AG10803 (cell line): ENCODE results near the gene TMEM232.

Experiments
- DNase-seq: peaks from one replicate; pipeline ENCODE4 v3.0.0; 2010; ENCODE audit warnings: low read depth
- H3K4me3 ChIP-seq: 2 replicates; pipeline ENCODE4 v1.5.1; 2011; ENCODE audit warnings: mild to moderate bottlenecking, low read length, control low read depth
- TF ChIP-seq, protein P1 (sequence below): conservative IDR thresholded peaks from 2 replicates; pipeline ENCODE4 v1.5.1; 2011; ENCODE audit warnings: mild to moderate bottlenecking, low read length, control low read depth, inconsistent platforms

TMEM232 gene

DNA sequence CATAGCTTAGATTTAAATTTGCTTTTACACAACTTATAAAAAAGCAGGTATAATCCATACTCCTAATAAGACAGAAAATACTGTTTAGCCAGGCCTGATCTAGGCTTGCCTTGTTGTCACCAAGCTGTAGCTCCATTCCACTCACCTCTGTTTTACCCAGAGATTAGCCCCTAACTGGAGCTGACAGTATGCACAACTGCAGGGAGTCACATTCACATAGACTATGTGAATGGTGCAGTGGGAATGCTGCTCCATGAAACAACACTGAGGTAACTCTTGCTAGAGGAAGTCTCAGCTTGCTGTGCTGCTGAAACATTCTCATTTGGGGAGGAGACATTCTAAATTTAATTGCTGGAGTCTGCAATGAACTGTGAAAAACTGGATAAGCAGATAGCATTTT is 209.1 kb downstream of the TMEM232 start:
- no peak for DNase-seq
- TF ChIP-seq, protein P1, sequence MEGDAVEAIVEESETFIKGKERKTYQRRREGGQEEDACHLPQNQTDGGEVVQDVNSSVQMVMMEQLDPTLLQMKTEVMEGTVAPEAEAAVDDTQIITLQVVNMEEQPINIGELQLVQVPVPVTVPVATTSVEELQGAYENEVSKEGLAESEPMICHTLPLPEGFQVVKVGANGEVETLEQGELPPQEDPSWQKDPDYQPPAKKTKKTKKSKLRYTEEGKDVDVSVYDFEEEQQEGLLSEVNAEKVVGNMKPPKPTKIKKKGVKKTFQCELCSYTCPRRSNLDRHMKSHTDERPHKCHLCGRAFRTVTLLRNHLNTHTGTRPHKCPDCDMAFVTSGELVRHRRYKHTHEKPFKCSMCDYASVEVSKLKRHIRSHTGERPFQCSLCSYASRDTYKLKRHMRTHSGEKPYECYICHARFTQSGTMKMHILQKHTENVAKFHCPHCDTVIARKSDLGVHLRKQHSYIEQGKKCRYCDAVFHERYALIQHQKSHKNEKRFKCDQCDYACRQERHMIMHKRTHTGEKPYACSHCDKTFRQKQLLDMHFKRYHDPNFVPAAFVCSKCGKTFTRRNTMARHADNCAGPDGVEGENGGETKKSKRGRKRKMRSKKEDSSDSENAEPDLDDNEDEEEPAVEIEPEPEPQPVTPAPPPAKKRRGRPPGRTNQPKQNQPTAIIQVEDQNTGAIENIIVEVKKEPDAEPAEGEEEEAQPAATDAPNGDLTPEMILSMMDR = no peak
- H3K4me3 ChIP-seq = no peak overlapping the region

DNA sequence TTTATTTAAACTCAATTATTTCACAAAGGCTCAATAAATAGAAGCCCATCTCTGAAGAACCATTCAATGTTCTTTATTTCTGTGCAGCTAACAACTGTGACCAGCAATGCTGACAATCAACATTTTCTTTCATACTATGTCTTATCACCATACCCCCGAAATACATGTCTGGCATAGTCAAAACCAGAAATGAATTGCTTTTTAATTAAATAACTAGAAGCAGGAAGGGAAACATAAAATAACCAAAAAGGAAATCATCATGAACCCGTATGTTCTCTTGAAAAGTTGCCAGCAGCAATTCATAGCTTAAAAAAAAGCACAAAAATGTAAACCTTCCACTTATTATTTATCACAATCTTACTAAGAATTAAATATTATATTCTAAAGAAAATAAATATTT is 212.4 kb downstream of the TMEM232 start:
- H3K4me3 ChIP-seq = no peak overlapping the region
- DNase-seq = no peak
- TF ChIP-seq, protein P1 = no peak

DNA sequence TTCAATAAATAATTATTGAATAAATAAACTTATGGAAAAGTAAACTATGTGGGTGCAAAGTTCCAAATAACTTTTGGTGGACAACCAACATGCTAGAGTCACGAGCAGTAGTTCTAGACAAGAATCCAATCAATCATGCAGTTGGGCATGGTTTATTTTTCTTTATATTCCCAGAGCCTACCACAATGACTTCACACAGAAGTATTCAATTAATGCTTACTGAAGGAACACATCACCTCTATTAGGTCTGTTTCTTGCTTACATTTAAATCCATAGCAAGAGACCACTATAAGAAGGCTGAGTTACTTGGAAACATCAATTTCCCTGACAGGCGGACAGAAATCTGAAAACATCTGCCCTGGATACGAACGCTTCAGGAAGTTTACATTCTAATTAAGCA is 214.2 kb downstream of the TMEM232 start:
- DNase-seq = no peak
- no peak overlapping the region for H3K4me3 ChIP-seq
- TF ChIP-seq, protein P1 = no peak

DNA sequence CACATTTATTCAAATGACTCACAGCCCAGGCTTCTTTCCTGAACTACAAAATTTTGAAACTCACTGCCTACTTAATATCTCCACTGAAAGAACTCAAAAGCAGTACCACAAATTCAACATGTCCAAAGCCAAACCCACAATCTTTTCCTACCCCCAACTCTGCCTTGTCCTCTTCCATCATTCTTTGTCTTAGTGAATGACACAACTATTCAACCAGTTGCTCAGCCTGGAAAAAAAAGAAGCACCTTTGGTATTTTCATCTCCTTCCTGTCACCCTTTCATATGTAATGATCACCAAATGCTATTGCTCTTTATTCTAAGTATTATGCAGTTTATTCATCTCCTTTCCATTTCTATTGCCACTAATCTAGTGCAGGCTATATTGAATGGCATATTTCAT is 216.3 kb downstream of the TMEM232 start:
- TF ChIP-seq, protein P1 = no peak
- no peak overlapping the region for H3K4me3 ChIP-seq
- DNase-seq = no peak

DNA sequence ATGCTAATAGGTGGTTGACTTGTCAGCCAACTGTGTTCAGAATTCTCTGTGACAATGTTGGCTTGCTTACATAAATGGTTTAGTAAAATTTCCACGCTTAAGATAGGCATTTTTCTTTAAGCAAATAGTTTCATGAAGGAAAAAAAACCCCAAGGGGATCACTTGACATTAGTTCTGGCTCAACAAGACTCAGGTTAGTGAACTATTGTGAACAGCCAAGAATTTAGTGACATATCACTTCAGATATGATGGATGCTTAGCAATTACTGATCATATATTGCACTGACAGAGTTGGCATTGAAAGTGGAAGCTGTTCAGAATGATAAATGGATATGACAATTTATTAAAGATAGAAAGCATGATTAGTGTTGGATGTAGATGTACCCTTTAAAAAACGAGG is 218.5 kb downstream of the TMEM232 start:
- DNase-seq = no peak
- TF ChIP-seq, protein P1 = no peak
- no peak overlapping the region for H3K4me3 ChIP-seq

DNA sequence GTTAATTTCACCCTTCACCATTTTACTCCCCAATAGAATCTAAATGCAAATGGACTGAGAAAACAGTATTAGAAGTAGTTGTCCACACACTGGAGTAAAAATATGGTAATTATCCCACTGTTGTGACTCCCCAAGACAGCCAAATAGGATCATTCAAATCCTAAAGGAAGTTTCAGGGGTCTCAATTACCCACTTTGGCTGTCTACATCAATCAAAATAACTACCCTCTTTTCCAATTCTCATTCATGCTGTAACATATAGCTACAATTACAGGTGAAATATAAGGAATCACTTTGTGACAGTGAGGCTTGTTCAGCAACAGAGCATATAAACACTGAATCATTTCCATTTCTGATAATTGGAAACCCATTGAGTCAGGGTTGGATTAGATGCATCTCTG is 220.1 kb downstream of the TMEM232 start:
- TF ChIP-seq, protein P1 = no peak
- no peak for DNase-seq
- no peak overlapping the region for H3K4me3 ChIP-seq

DNA sequence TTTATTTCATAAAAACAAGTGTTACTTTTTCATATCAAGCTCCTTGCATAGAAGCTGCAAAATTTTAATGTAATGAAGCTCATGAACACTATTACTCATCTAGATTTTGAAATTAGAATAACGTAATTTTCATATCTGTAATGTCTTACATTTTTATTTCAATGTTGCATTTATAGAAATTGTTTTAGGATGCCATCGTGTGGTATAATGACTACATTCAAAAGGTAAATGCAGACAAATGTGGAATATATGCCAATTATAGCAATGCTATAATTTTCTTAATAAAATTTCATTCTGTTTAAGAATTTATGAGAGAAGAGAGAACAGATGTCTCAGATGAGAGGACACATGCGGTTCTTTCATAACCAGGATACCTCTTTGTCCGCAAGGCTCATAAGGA is 230.2 kb downstream of the TMEM232 start:
- TF ChIP-seq, protein P1 = peak; percentile 22; the same call in 1 of the 2 replicates
- no peak overlapping the region for H3K4me3 ChIP-seq
- peak; percentile 9 for DNase-seq
